ENCODE data around the gene GABARAP.

The GABARAP gene

DNA sequence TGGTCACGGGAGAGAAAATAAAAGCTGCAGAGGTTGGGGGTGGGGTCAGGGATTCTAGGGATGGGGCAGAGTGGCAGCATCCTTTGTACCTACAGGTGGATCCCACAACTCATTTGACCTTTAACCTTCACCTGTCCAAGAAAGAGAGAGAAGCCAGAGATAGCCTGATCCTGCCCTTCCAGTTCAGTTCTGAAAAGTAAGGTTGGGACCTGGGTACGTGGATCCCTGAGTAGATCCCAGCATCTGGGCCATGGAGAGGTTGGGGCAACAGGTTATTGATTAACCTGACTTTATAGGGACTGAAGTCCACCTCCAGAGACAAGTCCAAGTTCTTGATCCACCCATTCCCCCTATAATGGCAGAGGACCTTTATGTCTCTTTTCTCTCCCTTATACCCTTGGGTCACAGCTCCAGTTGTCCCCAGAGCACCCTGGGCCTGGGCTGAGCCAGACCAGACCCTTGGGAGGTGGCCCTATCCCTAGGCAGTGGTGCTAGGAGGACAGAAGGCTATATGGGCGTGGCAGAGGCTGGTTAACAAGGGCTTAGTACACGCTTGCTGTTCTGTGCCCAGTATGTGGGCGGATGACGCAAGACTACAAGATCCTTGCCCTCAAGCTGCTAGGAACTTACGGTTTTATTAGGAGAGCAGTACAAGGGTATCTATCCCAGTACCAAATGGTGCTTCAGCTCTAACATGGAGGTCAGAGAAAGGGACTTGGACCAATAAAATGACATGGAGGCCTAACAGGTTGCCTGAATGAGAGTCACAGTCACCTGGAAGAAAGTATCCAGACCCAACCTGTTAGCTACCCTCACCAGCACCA lies 16.7 kb upstream of the GABARAP start:
- Histone ChIP-seq H3K4me2 (ENCODE audit: low read length) (no peak overlapping the region), H2AFZ (ENCODE audit: insufficient read depth, low read length, poor library complexity) (no peak overlapping the region), H3K27me3 (ENCODE audit: insufficient read depth, low read length) (no peaks in the 10 kb centered on the region), H3K23ac (ENCODE audit: low read length) (no peak overlapping the region), H2BK120ac (ENCODE audit: insufficient read depth, low read length, poor library complexity) (no peak overlapping the region), H3K9me3 (ENCODE audit: insufficient read depth, low read depth, low read length) (peaks cover 4% of the 10 kb centered on the region), H4K8ac (ENCODE audit: low read depth, low read length) (no peak overlapping the region), H3K4me1 (ENCODE audit: control insufficient read depth in 1 of 2, insufficient read depth in 2 of 2, low read length in 2 of 2) (peaks cover 6 to 17% of the 10 kb centered on the region in 2 experiments), H3K9ac (ENCODE audit: low read length) (no peak overlapping the region), H2BK12ac (ENCODE audit: low read length) (no peak overlapping the region), H3K4ac (ENCODE audit: low read depth, low read length) (no peak overlapping the region), H3K27ac (ENCODE audit: low read depth, low read length) (no peak overlapping the region), H3K79me1 (ENCODE audit: low read length) (peaks cover 28% of the 10 kb centered on the region), H3K36me3 (ENCODE audit: control insufficient read depth in 1 of 2, insufficient read depth in 2 of 2, low read length in 2 of 2) (peaks cover 28 to 42% of the 10 kb centered on the region in 2 experiments), H2BK5ac (ENCODE audit: low read depth, low read length, poor library complexity) (no peak overlapping the region), H4K91ac (ENCODE audit: low read depth, low read length) (no peak overlapping the region), H3K18ac (ENCODE audit: low read length) (peak overlapping the region; percentile 29), H2AK5ac (ENCODE audit: low read length) (no peak overlapping the region), H4K12ac (ENCODE audit: low read depth, low read length) (no peak overlapping the region), H3K14ac (ENCODE audit: low read length) (no peak overlapping the region), H3K4me3 (ENCODE audit: low read depth, low read length) (no peak overlapping the region), H3K79me2 (ENCODE audit: control insufficient read depth, insufficient read depth, low read length, poor library complexity) (peaks cover 25% of the 10 kb centered on the region)
- DNase-seq: peak in 1 of 2 donors; percentile 53
- WGBS (ENCODE audit: extremely low coverage, insufficient coverage, insufficient read length): no CpG with 5 or more reads among the region's 7 CpGs

DNA sequence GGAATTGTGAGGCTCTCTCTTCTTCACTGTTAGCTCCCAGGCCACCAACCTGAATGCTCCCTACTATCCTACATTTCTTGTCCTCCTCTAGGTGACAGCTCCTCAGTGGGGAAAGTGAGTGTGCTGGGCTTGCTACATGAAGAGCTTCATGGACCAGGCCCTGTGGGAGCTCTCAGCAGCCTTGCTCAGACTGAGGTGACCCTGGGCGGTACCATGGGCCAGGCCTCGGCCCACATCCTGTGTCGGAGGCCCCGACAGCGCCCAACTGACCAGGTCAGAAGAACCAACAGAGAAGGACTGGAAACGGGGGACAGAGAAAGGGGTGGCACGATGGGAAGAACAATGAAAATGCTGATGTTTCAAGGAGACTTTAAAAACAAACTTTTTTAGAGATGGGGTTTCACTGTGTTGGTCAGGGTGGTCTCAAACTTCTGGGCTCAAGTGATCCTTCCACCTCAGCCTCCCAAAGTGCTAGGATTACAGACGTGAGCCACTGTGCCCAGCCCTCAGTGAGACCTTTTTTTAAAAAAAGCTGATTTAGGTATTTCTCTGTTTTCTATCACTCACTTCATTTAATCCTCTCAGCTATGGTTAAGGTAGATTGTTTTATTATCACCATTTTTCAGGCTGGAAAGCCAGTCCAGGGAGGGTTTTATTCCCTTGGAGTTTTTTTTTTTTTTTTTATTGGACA lies 14.7 kb upstream of the GABARAP start:
- Histone ChIP-seq H3K36me3 (ENCODE audit: control insufficient read depth in 1 of 2, insufficient read depth in 2 of 2, low read length in 2 of 2) (peaks cover 28 to 42% of the 10 kb centered on the region in 2 experiments), H3K4me3 (ENCODE audit: low read depth, low read length) (no peak overlapping the region), H2AFZ (ENCODE audit: insufficient read depth, low read length, poor library complexity) (no peak overlapping the region), H3K4me1 (ENCODE audit: control insufficient read depth in 1 of 2, insufficient read depth in 2 of 2, low read length in 2 of 2) (peaks cover 6 to 13% of the 10 kb centered on the region in 2 experiments), H3K18ac (ENCODE audit: low read length) (no peak overlapping the region), H2BK12ac (ENCODE audit: low read length) (no peak overlapping the region), H4K8ac (ENCODE audit: low read depth, low read length) (no peak overlapping the region), H2AK5ac (ENCODE audit: low read length) (no peak overlapping the region), H2BK5ac (ENCODE audit: low read depth, low read length, poor library complexity) (no peak overlapping the region), H3K79me2 (ENCODE audit: control insufficient read depth, insufficient read depth, low read length, poor library complexity) (peaks cover 21% of the 10 kb centered on the region), H3K27me3 (ENCODE audit: insufficient read depth, low read length) (no peaks in the 10 kb centered on the region), H3K4me2 (ENCODE audit: low read length) (no peak overlapping the region), H3K9me3 (ENCODE audit: insufficient read depth, low read depth, low read length) (peaks cover 4% of the 10 kb centered on the region), H3K79me1 (ENCODE audit: low read length) (peaks cover 20% of the 10 kb centered on the region), H4K12ac (ENCODE audit: low read depth, low read length) (no peak overlapping the region), H3K27ac (ENCODE audit: low read depth, low read length) (no peak overlapping the region), H4K91ac (ENCODE audit: low read depth, low read length) (no peak overlapping the region), H3K9ac (ENCODE audit: low read length) (no peak overlapping the region), H3K23ac (ENCODE audit: low read length) (no peak overlapping the region), H2BK120ac (ENCODE audit: insufficient read depth, low read length, poor library complexity) (no peak overlapping the region), H3K4ac (ENCODE audit: low read depth, low read length) (no peak overlapping the region), H3K14ac (ENCODE audit: low read length) (no peak overlapping the region)
- no peak for DNase-seq
- WGBS (ENCODE audit: extremely low coverage, insufficient coverage, insufficient read length): no CpG with 5 or more reads among the region's 8 CpGs

DNA sequence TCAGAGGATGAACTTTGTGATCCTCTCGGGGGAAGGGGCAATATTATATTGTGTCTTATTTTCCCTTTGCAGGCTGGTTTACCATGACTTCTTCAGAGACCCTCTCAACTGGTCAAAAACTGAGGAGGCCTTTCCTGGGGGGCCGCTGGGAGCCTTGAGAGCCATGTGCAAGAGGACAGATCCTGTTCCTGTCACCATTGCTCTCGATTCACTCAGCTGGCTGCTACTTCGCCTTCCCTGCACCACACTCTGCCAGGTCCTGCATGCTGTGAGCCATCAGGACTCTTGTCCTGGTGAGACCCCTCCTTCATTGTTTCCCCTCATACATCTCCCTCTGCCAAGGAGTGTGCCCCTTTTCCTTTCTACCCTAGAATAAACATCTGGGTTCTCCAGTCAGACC lies 12.3 kb upstream of the GABARAP start:
- Histone ChIP-seq H3K4me1 (ENCODE audit: control insufficient read depth in 1 of 2, insufficient read depth in 2 of 2, low read length in 2 of 2) (peaks cover 6 to 10% of the 10 kb centered on the region in 2 experiments), H3K4ac (ENCODE audit: low read depth, low read length) (no peak overlapping the region), H3K27me3 (ENCODE audit: insufficient read depth, low read length) (no peaks in the 10 kb centered on the region), H4K91ac (ENCODE audit: low read depth, low read length) (no peak overlapping the region), H3K4me2 (ENCODE audit: low read length) (no peak overlapping the region), H3K18ac (ENCODE audit: low read length) (no peak overlapping the region), H2BK5ac (ENCODE audit: low read depth, low read length, poor library complexity) (no peak overlapping the region), H3K9me3 (ENCODE audit: insufficient read depth, low read depth, low read length) (peaks cover 1% of the 10 kb centered on the region), H3K79me1 (ENCODE audit: low read length) (peaks cover 17% of the 10 kb centered on the region), H3K9ac (ENCODE audit: low read length) (peak overlapping the region; percentile 71), H4K8ac (ENCODE audit: low read depth, low read length) (no peak overlapping the region), H2BK12ac (ENCODE audit: low read length) (no peak overlapping the region), H3K14ac (ENCODE audit: low read length) (no peak overlapping the region), H3K4me3 (ENCODE audit: low read depth, low read length) (peak overlapping the region; percentile 53), H3K23ac (ENCODE audit: low read length) (no peak overlapping the region), H3K36me3 (ENCODE audit: control insufficient read depth in 1 of 2, insufficient read depth in 2 of 2, low read length in 2 of 2) (peaks cover 24 to 37% of the 10 kb centered on the region in 2 experiments), H4K12ac (ENCODE audit: low read depth, low read length) (no peak overlapping the region), H3K79me2 (ENCODE audit: control insufficient read depth, insufficient read depth, low read length, poor library complexity) (peaks cover 23% of the 10 kb centered on the region), H2AK5ac (ENCODE audit: low read length) (no peak overlapping the region), H3K27ac (ENCODE audit: low read depth, low read length) (no peak overlapping the region), H2AFZ (ENCODE audit: insufficient read depth, low read length, poor library complexity) (no peak overlapping the region), H2BK120ac (ENCODE audit: insufficient read depth, low read length, poor library complexity) (no peak overlapping the region)
- DNase-seq: no peak
- no CpG with 5 or more reads among the region's 4 CpGs for WGBS (ENCODE audit: extremely low coverage, insufficient coverage, insufficient read length)

- no peak overlapping the region for H3K23ac ChIP-seq (ENCODE audit: low read length)
- no peak overlapping the region for H3K9ac ChIP-seq (ENCODE audit: low read length)
- no peak overlapping the region for H4K91ac ChIP-seq (ENCODE audit: low read depth, low read length)
- peaks cover 30% of the 10 kb centered on the region for H3K79me2 ChIP-seq (ENCODE audit: control insufficient read depth, insufficient read depth, low read length, poor library complexity)
- peaks cover 6 to 10% of the 10 kb centered on the region in 2 experiments for H3K4me1 ChIP-seq (ENCODE audit: control insufficient read depth in 1 of 2, insufficient read depth in 2 of 2, low read length in 2 of 2)
- no peak overlapping the region for H2AFZ ChIP-seq (ENCODE audit: insufficient read depth, low read length, poor library complexity)
- H2AK5ac ChIP-seq (ENCODE audit: low read length): no peak overlapping the region
- H3K14ac ChIP-seq (ENCODE audit: low read length): no peak overlapping the region
- peaks cover 17% of the 10 kb centered on the region for H3K79me1 ChIP-seq (ENCODE audit: low read length)
- no peak overlapping the region for H2BK5ac ChIP-seq (ENCODE audit: low read depth, low read length, poor library complexity)
- H3K36me3 ChIP-seq (ENCODE audit: control insufficient read depth in 1 of 2, insufficient read depth in 2 of 2, low read length in 2 of 2): peaks cover 18 to 25% of the 10 kb centered on the region in 2 experiments
- H2BK12ac ChIP-seq (ENCODE audit: low read length): no peak overlapping the region
- peaks cover 1% of the 10 kb centered on the region for H3K9me3 ChIP-seq (ENCODE audit: insufficient read depth, low read depth, low read length)
- H2BK120ac ChIP-seq (ENCODE audit: insufficient read depth, low read length, poor library complexity): no peak overlapping the region
- H3K4ac ChIP-seq (ENCODE audit: low read depth, low read length): no peak overlapping the region
- no peak for DNase-seq
- H3K18ac ChIP-seq (ENCODE audit: low read length): no peak overlapping the region
- H4K12ac ChIP-seq (ENCODE audit: low read depth, low read length): no peak overlapping the region
- no peaks in the 10 kb centered on the region for H3K27me3 ChIP-seq (ENCODE audit: insufficient read depth, low read length)
- no CpG with 5 or more reads among the region's 5 CpGs for WGBS (ENCODE audit: extremely low coverage, insufficient coverage, insufficient read length)
- H3K27ac ChIP-seq (ENCODE audit: low read depth, low read length): no peak overlapping the region
- H3K4me2 ChIP-seq (ENCODE audit: low read length): peak overlapping the region; percentile 98
- no peak overlapping the region for H4K8ac ChIP-seq (ENCODE audit: low read depth, low read length)
- H3K4me3 ChIP-seq (ENCODE audit: low read depth, low read length): no peak overlapping the region
Measured at GRCh38 chr17:7253082-7253481, 10.8 kb upstream of the GABARAP start.
